Mucosa of rectum (tissue), 2 donors: ENCODE measurements around the gene MAN1B1.
"Not testable (repeated sequence)": the region's sequence is repeated elsewhere in the genome, so short reads cannot be mapped to it uniquely, and the experiment has no call there.

Source experiments
- H3K27ac ChIP-seq, 2 donors: one replicate each; pipeline ENCODE4 v1.7.0; 2013; ENCODE audit warnings: inconsistent platforms in 2 of 2, low read depth in 2 of 2, low read length in 2 of 2
- H3K27me3 ChIP-seq, 2 donors: one replicate each; pipeline ENCODE4 v1.7.0; 2013; ENCODE audit warnings: low read length in 2 of 2; ENCODE audit not compliant: control insufficient read depth in 2 of 2, insufficient read depth in 2 of 2
- H3K36me3 ChIP-seq, 2 donors: one replicate each; pipeline ENCODE4 v1.7.0; 2013; ENCODE audit warnings: low read length in 2 of 2; ENCODE audit not compliant: control insufficient read depth in 2 of 2, insufficient read depth in 2 of 2
- H3K4me1 ChIP-seq, 2 donors: one replicate each; pipeline ENCODE4 v1.7.0; 2013; ENCODE audit warnings: low read length in 2 of 2, mild to moderate bottlenecking in 1 of 2; ENCODE audit not compliant: control insufficient read depth in 2 of 2, insufficient read depth in 2 of 2
- H3K4me3 ChIP-seq, 2 donors: one replicate each; pipeline ENCODE4 v1.7.0; 2013; ENCODE audit warnings: low read length in 2 of 2
- H3K9ac ChIP-seq, 2 donors: one replicate each; pipeline ENCODE4 v1.7.0; 2013; ENCODE audit warnings: low read length in 2 of 2, low read depth in 1 of 2, mild to moderate bottlenecking in 1 of 2
- H3K9me3 ChIP-seq, 2 donors: one replicate each; pipeline ENCODE4 v1.7.0; 2013; ENCODE audit warnings: low read length in 2 of 2; ENCODE audit not compliant: control insufficient read depth in 2 of 2
- donor health status: healthy.
- donor health status: Normal muscosa, but diverticular disease.

The MAN1B1 gene

DNA sequence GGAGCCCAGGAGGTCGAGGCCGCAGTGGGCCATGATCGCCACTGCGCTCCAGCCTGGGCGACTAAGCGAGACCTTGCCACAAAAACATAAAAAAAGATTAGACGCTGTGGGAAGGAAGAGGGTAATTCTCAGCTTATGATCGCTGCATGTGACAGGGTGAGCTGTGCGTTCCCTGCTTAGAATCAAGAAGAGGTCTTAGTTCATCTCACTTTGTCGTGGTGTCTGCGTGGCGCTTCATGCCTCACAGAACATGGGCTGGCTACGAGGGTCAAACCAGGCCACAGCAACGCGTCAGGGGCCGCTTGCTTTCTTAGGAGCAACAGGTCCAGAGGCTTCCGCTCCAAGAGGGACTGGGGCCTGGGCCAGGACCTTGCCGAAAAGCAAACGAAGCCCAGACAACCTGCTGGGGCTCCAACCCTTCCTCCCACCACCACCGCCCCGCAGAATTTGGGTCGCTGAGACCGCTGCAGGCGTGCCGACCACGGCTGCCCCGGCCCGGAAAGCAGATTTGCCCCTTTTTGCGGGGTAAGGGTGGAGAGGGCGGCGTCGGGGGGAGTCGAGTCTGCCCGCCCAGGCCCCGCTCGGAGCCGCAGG, 42.2 kb downstream of the MAN1B1 start:
- H3K9me3 ChIP-seq = no peaks in the 10 kb centered on the region
- H3K4me3 ChIP-seq = peak overlapping the region; percentile 79 to 80
- H3K4me1 ChIP-seq = peaks cover 16 to 22% of the 10 kb centered on the region in 2 donors
- no peaks in the 10 kb centered on the region for H3K36me3 ChIP-seq
- H3K27ac ChIP-seq = peak overlapping the region in 1 of 2 donors; percentile 52
- H3K27me3 ChIP-seq = no peaks in the 10 kb centered on the region
- H3K9ac ChIP-seq = peak overlapping the region; percentile 47 to 70

DNA sequence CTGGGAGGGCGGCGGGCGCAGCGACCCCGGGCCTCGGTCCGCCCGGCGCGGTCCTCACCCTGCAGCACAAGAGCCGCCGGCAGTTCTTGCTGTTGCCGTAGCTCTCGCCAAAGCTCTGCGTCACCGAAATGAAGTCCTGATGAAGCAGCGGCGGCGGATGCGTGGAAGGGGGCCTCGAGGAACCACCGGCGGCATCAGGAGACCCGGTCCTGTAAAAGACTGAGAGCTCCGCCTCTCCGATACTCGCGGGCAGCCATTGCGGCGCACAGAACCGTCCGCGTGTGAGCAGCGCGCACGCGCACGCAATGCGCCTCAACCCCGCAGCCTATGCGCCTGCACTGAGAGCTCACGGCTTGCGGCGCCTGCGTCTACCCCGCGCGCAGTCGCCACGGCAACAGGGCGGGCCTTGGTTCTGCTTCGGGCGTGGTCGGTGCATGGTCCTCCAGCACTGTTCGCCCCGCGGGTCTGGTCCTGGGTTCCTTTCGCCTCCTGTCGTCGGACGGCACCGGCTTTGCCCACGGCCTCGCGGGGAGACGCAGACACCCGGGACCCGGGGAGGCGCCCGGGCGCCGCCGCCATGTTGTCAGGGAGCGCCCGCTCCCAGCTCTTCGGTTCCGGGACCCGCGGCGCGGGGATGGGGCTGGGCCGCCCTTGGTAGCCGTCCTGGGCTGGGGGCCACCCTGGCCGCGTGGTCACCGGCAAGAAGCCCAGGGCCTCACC, 42.8 kb downstream of the MAN1B1 start:
- H3K9ac ChIP-seq = peak overlapping the region; percentile 63 to 70
- H3K4me3 ChIP-seq = peak overlapping the region; percentile 79 to 80
- no peaks in the 10 kb centered on the region for H3K36me3 ChIP-seq
- H3K27me3 ChIP-seq = no peaks in the 10 kb centered on the region
- peaks cover 16 to 22% of the 10 kb centered on the region in 2 donors for H3K4me1 ChIP-seq
- H3K27ac ChIP-seq = peak overlapping the region; percentile 29 to 52
- H3K9me3 ChIP-seq = no peaks in the 10 kb centered on the region

DNA sequence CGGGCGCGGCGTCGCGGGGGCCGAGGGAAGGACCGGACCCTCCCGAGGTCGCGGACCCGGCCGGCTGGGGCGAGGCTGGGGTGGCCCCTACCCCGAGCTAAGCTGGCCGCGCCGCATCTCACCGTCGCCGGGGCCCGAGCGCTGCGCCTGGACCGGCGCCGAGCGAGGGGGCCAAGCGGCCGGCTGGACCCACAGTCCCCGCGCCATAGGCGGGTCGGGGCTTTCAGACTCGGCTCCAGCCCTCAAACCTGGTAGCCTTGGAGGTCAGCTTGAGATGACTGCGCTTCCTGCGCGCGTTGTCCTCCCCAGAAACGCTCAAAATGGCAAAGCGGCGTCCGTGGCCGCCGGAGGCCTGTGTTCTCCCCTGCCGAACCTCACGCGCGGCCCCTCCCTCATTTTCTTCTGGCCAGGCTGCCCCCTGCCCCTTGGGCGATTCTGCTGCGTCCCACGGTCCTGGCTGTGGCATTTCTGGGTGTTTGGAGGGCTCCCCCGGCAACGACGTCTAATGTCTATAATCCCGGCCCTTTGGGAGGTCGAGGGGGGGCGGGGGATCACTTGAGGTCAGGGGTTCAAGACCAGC, 43.5 kb downstream of the MAN1B1 start:
- peaks cover 16 to 22% of the 10 kb centered on the region in 2 donors for H3K4me1 ChIP-seq
- no peaks in the 10 kb centered on the region for H3K36me3 ChIP-seq
- peak overlapping the region; percentile 29 to 52 for H3K27ac ChIP-seq
- H3K27me3 ChIP-seq = no peaks in the 10 kb centered on the region
- H3K9me3 ChIP-seq = no peaks in the 10 kb centered on the region
- H3K9ac ChIP-seq = peak overlapping the region in 1 of 2 donors; percentile 70
- H3K4me3 ChIP-seq = peak overlapping the region; percentile 79 to 80

DNA sequence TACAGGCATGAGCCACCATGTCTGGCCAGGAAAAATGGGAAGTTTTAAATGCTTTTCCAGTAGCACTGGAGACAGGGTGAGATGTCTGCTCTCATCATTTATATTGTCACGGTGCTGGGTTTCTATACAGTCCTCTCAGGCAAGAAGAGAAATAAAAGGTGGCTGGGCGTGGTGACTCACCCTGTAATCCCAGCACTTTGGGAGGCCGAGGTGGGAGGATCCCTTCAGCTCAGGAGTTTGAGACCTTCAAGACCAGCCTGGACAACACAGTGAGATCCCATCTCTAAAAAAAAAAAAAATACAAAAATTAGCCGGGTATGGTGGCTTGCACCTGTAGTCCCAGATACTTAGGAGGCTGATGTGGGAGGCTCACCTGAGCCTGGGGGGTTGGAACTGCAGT, 47.4 kb downstream of the MAN1B1 start:
- no peaks in the 10 kb centered on the region for H3K4me1 ChIP-seq
- H3K36me3 ChIP-seq = no peaks in the 10 kb centered on the region
- H3K4me3 ChIP-seq = no peak overlapping the region
- H3K9me3 ChIP-seq = no peaks in the 10 kb centered on the region
- H3K9ac ChIP-seq = no peak overlapping the region
- H3K27me3 ChIP-seq = peaks cover 19% of the 10 kb centered on the region in 2 donors
- no peak overlapping the region for H3K27ac ChIP-seq

DNA sequence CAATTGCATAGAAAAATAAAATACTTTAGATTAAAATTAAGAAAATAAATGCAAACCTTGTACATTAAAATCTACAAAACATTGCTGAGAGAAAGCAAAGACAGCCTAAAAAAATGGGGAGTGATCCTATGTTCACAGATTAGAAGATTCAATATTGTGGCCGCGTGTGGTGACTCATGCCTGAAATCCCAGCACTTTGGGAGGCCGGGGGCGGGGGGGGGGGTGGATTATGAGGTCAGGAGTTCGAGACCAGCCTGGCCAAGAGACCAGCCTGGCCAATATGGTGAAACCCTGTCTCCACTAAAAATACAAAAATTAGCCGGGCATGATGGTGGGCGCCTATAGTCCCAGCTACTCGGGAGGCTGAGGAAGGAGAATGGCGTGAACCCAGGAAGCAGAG, 48.4 kb downstream of the MAN1B1 start:
- not testable (repeated sequence) for H3K27ac ChIP-seq, H3K4me1 ChIP-seq, H3K9ac ChIP-seq, H3K36me3 ChIP-seq, H3K9me3 ChIP-seq, H3K4me3 ChIP-seq
- peaks cover 24% of the 10 kb centered on the region in 2 donors for H3K27me3 ChIP-seq

DNA sequence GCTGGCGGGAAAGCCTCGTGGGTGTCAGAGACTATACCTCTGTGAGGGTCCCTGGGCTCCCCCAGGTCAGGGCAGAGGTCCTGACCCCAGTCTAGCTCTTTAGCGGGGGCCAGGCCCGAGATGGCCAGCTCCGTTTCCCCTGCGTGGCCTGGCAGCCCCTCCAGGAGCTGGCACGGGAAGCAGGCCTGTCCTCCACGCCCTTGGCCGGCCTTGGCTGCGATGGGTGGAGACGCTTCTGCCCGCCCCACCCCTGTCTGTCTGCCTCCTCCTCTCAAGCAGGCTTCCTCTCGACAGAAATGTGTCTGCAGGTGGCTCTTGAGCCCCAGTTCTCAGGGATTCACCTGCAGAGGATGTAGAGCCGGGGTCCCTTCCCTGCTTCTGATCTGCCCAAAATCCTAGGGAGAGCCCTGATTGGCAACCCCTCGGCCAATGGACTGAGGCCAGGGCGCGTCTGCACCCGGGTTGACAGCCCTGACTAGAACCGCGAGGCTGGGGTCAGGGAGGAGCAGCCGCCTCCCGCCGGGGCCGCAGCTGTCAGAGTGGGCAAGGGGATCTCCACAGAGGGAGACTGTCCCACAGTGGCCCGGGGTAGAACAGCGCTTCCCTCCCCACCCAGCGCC, 49.6 kb downstream of the MAN1B1 start:
- Histone ChIP-seq H3K4me1 (no peaks in the 10 kb centered on the region), H3K9ac (no peak overlapping the region), H3K36me3 (no peaks in the 10 kb centered on the region), H3K9me3 (no peaks in the 10 kb centered on the region), H3K4me3 (no peak overlapping the region), H3K27me3 (peaks cover 30 to 36% of the 10 kb centered on the region in 2 donors), H3K27ac (no peak overlapping the region)

DNA sequence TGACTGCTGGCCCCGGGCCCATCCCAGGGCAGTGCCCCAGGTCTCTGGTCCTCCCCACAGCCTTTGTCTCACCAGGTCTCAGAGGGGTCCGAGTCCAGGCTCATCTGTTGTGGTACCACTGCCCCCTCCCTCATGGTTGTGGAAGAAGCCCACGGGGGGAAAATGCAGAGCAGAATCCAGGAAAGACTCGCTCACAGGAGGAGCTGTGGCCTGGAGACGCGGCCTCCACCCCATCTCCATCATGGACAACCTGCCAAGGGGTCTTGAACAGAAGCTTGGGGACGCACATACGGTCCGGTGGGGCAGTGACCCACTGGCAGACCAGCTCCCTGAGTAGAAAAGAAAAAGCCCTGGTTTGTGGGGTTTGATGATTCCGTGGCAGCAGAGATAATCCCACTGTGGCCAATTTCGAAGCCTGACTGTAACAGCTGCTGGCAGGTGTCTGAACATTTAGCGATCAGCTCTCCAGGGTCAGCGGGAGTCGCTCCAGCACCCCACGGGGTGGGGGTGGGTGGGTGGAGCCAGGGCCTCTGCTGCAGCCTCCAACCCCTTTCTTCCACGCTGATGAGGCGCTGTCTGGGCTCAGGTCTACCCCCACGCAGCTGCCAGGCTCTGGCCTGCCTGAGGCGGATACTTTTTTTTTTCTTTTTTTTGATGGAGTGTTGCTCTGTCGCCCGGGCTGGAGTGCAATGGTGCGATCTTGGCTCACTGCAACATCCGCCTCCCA, 50.3 kb downstream of the MAN1B1 start:
- H3K9me3 ChIP-seq = no peaks in the 10 kb centered on the region
- no peak overlapping the region for H3K9ac ChIP-seq
- no peaks in the 10 kb centered on the region for H3K36me3 ChIP-seq
- no peaks in the 10 kb centered on the region for H3K4me1 ChIP-seq
- peaks cover 34 to 41% of the 10 kb centered on the region in 2 donors for H3K27me3 ChIP-seq
- no peak overlapping the region for H3K4me3 ChIP-seq
- H3K27ac ChIP-seq = no peak overlapping the region

DNA sequence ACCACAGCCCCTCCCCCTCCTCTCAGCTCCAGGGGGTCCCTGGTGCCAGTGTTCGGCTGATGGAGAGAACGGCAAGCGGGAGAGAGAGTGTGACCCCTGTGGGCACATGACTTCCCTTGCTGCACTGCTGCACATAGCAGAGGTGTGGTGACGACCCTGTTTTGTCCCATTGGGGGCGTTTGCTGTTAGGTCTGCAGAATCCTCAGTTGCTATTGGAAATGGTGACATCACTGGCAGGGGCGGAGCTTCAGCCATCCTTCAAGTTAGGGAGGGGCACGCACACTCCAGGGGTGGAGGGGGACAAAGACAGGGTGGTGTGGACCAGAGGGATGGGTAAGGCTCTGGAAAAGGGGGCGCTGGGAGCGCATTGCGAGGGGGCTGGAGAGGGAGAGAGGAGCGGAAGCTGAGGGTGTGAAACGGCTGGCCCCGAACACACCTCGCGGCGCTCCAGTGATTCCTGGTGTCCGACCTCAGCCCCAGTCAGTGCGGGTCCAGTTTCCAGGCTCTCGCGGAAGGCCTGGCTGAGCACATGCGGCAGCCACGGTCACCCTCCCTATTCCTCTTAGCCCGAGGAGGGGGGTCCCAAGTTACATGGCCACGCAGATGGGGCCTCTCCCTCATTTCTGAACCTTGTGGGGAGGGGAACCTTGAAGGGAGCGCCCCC, 51.4 kb downstream of the MAN1B1 start:
- Histone ChIP-seq H3K27me3 (peaks cover 41 to 47% of the 10 kb centered on the region in 2 donors), H3K36me3 (no peaks in the 10 kb centered on the region), H3K9ac (no peak overlapping the region), H3K9me3 (no peaks in the 10 kb centered on the region), H3K4me1 (no peaks in the 10 kb centered on the region), H3K27ac (no peak overlapping the region), H3K4me3 (no peak overlapping the region)

DNA sequence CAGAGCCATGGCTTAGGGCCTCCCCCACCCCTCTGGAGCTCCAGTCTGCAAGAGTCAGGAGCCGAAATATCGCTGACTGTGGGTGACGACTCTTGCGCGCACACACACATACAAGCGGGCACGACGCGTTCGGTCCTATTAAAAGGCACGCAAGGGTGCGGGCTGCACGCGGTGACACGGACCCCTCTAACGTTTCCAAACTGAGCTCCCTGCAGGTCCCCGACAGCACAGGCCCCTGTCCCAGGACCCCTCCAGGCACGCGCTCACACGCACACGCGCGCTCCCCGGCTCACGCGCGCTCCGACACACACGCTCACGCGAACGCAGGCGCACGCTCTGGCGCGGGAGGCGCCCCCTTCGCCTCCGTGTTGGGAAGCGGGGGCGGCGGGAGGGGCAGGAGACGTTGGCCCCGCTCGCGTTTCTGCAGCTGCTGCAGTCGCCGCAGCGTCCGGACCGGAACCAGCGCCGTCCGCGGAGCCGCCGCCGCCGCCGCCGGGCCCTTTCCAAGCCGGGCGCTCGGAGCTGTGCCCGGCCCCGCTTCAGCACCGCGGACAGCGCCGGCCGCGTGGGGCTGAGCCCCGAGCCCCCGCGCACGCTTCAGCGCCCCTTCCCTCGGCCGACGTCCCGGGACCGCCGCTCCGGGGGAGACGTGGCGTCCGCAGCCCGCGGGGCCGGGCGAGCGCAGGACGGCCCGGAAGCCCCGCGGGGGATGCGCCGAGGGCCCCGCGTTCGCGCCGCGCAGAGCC, 52.1 kb downstream of the MAN1B1 start, which contains the start of gene GRIN1:
Gene GRIN1 (plus strand): TSS at position 433 of the 746 bp plus-strand sequence. CDS start 333 bp downstream, outside the sequence.
- Histone ChIP-seq H3K27ac (no peak within 1 kb of the TSS), H3K9ac (no peak within 1 kb of the TSS), H3K27me3 (peaks cover 41 to 47% of the 10 kb centered on the region in 2 donors), H3K9me3 (no peaks in the 10 kb centered on the region), H3K4me1 (no peaks in the 10 kb centered on the region), H3K4me3 (no peak within 1 kb of the TSS), H3K36me3 (no peaks in the 10 kb centered on the region)
